D341Med (cell line): ENCODE results near the gene CLTB.

Experiments
- DNase-seq: peaks from one replicate; pipeline ENCODE4 v3.0.0; 2012; ENCODE audit warnings: low spot score

The CLTB gene

GRCh38 chr5:176382721-176383120, 33.6 kb downstream of the CLTB start:
- DNase-seq: no peak

GRCh38 chr5:176381979-176382378, 34.4 kb downstream of the CLTB start:
- no peak for DNase-seq

GRCh38 chr5:176381423-176381822, 34.9 kb downstream of the CLTB start:
- DNase-seq: no peak

- no peak for DNase-seq
Observed at GRCh38 chr5:176379881-176380280, 36.5 kb downstream of the CLTB start.

GRCh38 chr5:176373100-176373818, 43.1 kb downstream of the CLTB start:
- DNase-seq: no peak

- no peak for DNase-seq
Observed at GRCh38 chr5:176371621-176372539, 44.5 kb downstream of the CLTB start.

GRCh38 chr5:176369934-176370711, 46.2 kb downstream of the CLTB start:
- DNase-seq: no peak

GRCh38 chr5:176368726-176369125, 47.6 kb downstream of the CLTB start:
- no peak for DNase-seq

GRCh38 chr5:176366232-176366894, 50.0 kb downstream of the CLTB start:
- no peak for DNase-seq

- peak; percentile 87 for DNase-seq
Observed at GRCh38 chr5:176365351-176366231, 50.7 kb downstream of the CLTB start, which contains the start of gene ARL10. Gene ARL10 (plus strand): TSS chr5:176365487. CDS start chr5:176365564, 77 bp downstream.

GRCh38 chr5:176364765-176365350, 51.5 kb downstream of the CLTB start:
- no peak for DNase-seq

- DNase-seq: no peak
Observed at GRCh38 chr5:176362233-176362490, 54.2 kb downstream of the CLTB start.

- peak; percentile 92 for DNase-seq
Observed at GRCh38 chr5:176361437-176362232, 54.7 kb downstream of the CLTB start, which contains the start of gene KIAA1191. Gene KIAA1191 (minus strand): TSS chr5:176361764. CDS start chr5:176359508, 2,256 bp downstream.

- DNase-seq: no peak
Observed at GRCh38 chr5:176360894-176361436, 55.4 kb downstream of the CLTB start.

- DNase-seq: no peak
Observed at GRCh38 chr5:176359658-176360057, 56.7 kb downstream of the CLTB start.

GRCh38 chr5:176356179-176356566, 60.2 kb downstream of the CLTB start:
- no peak for DNase-seq

GRCh38 chr5:176355400-176356178, 60.8 kb downstream of the CLTB start:
- DNase-seq: no peak

- no peak for DNase-seq
Observed at GRCh38 chr5:176353533-176353932, 62.8 kb downstream of the CLTB start.
